HepG2 (cell line): ENCODE measurements around the gene CADPS. TPM values are rescaled to one million over a fixed set of nuclear protein-coding genes. Genes with fewer than 3 reads are reported as not detected.

ENCODE experiments used
- ATAC-seq: fragments of 200-7000 bp; cut with Tn5 transposase; 3 replicates; pipeline ENCODE4 v1.9.1; 2020; ENCODE audit warnings: mild to moderate bottlenecking, moderate library complexity
- BruUV-seq: library from RNA; stranded (reverse); fragments of 400-500 nt; replicated peaks from 2 replicates; lab custom pipeline; 2021; lab: Mats Ljungman, UMichigan
- CTCF ChIA-PET: fragments of 300-600 bp; formaldehyde crosslinking; extraction: SDS; loops from one replicate; lab custom pipeline; 2021; ENCODE audit warnings: low total read pairs, inconsistent platforms, low intra/inter-chr PET ratio; lab: Yijun Ruan, JAX
- POLR2A ChIA-PET: fragments of 350-600 bp; sonication (Branson Sonifier 250); formaldehyde crosslinking; loops from one replicate; lab custom pipeline; 2020; ENCODE audit warnings: antibody characterized with exemption, inconsistent platforms; lab: Yijun Ruan, JAX
- DNase-seq: peaks from one replicate; pipeline ENCODE4 v3.0.0-alpha.2; 2015; ENCODE audit warnings: low spot score
- FAIRE-seq: peaks from 3 replicates; lab custom pipeline; 2011; peaks lifted over from hg19 to GRCh38; lab: Jason Lieb, UNC
- H2AFZ ChIP-seq: one replicate; pipeline ENCODE4 v1.6.1; 2011; ENCODE audit warnings: low read length, inconsistent platforms
- H3K27ac ChIP-seq: fragments of 300-600 bp; 3 replicates; pipeline ENCODE4 v1.8.0; 2011; ENCODE audit warnings: mixed run types, mild to moderate bottlenecking, mixed read lengths, low read length, inconsistent platforms; ENCODE audit not compliant: insufficient read depth; ENCODE audit errors: extremely low read length
- H3K27me3 ChIP-seq, 2 experiments: fragments of 200-600 bp in 1 of 2; 2 replicates in 1 of 2; 3 replicates in 1 of 2; pipeline versions ENCODE4 v1.6.0 to v1.8.0; 2011; ENCODE audit warnings: low read length in 2 of 2, mild to moderate bottlenecking in 2 of 2, moderate library complexity in 2 of 2, inconsistent platforms in 1 of 2; ENCODE audit not compliant: insufficient read depth in 2 of 2, control insufficient read depth in 1 of 2
- H3K36me3 ChIP-seq, 2 experiments: fragments of 200-600 bp in 1 of 2; replicated peaks in 1 of 2; 2 replicates in 1 of 2; 3 replicates in 1 of 2; pipeline versions ENCODE4 v1.5.1 to v1.8.0; 2011; ENCODE audit warnings: low read length in 2 of 2, inconsistent platforms in 1 of 2; ENCODE audit not compliant: insufficient read depth in 2 of 2, control insufficient read depth in 1 of 2
- H3K4me1 ChIP-seq: 2 replicates; pipeline ENCODE4 v1.5.1; 2012; ENCODE audit warnings: low read length, inconsistent platforms; ENCODE audit not compliant: insufficient read depth
- H3K4me2 ChIP-seq: 2 replicates; pipeline ENCODE4 v1.6.0; 2011; ENCODE audit warnings: low read depth, low read length, inconsistent platforms
- H3K4me3 ChIP-seq, 3 experiments: fragments of 200-600 bp in 1 of 3; sonication (generic), shearing (Covaris generic) in 1 of 3; replicated peaks in 1 of 3; 2 replicates each; pipeline ENCODE4 v1.5.1; 2011 to 2016; ENCODE audit warnings: low read length in 3 of 3, inconsistent platforms in 2 of 3, low read depth in 2 of 3, mild to moderate bottlenecking in 2 of 3, control low read depth in 1 of 3, mixed read lengths in 1 of 3; ENCODE audit not compliant: insufficient read depth in 1 of 3
- H3K79me2 ChIP-seq: one replicate; pipeline ENCODE4 v1.6.1; 2011; ENCODE audit warnings: low read length, inconsistent platforms; ENCODE audit not compliant: insufficient read depth
- H3K9ac ChIP-seq: 2 replicates; pipeline ENCODE4 v1.6.0; 2011; ENCODE audit warnings: mild to moderate bottlenecking, low read depth, low read length, inconsistent platforms; ENCODE audit not compliant: insufficient read depth
- H3K9me3 ChIP-seq: 2 replicates; pipeline ENCODE4 v1.5.1; 2012; ENCODE audit warnings: mild to moderate bottlenecking, low read length
- H4K20me1 ChIP-seq: 2 replicates; pipeline ENCODE4 v1.6.0; 2011; ENCODE audit warnings: inconsistent platforms, mild to moderate bottlenecking, low read length, moderate library complexity; ENCODE audit not compliant: insufficient read depth
- NFKBIZ ChIP-seq: IDR thresholded peaks from 2 replicates; pipeline ENCODE4 v1.6.1; 2018; ENCODE audit warnings: missing genetic modification reagents, missing compliant biosample characterization
- PHF5A ChIP-seq: IDR thresholded peaks from one replicate; pipeline ENCODE4 v1.6.1; 2018; ENCODE audit warnings: low read depth, missing genetic modification reagents; ENCODE audit not compliant: unreplicated experiment
- RNF2 ChIP-seq: fragments of 450-650 bp; conservative IDR thresholded peaks from 2 replicates; pipeline ENCODE4 v1.6.1; 2016; ENCODE audit warnings: low read depth
- ZBTB10 ChIP-seq: sonication (generic); formaldehyde crosslinking; IDR thresholded peaks from 2 replicates; pipeline ENCODE4 v1.4.0; 2020; ENCODE audit warnings: missing genetic modification reagents, borderline replicate concordance
- ZGPAT ChIP-seq: IDR thresholded peaks from 2 replicates; pipeline ENCODE4 v1.6.1; 2016; ENCODE audit warnings: mild to moderate bottlenecking
- ZNF136 ChIP-seq: sonication (generic); formaldehyde crosslinking; IDR thresholded peaks from 2 replicates; pipeline ENCODE4 v1.8.1; 2022; ENCODE audit warnings: low read depth, mild to moderate bottlenecking, moderate library complexity, missing genetic modification reagents
- ZNF138 ChIP-seq: sonication (generic); formaldehyde crosslinking; IDR thresholded peaks from 2 replicates; pipeline ENCODE4 v1.5.0; 2020; ENCODE audit warnings: mild to moderate bottlenecking, low read depth, missing genetic modification reagents
- ZNF407 ChIP-seq: sonication (generic); formaldehyde crosslinking; IDR thresholded peaks from one replicate; pipeline ENCODE4 v1.5.1; 2020; ENCODE audit warnings: mild to moderate bottlenecking, missing genetic modification reagents; ENCODE audit errors: not compliant biosample characterization
- WGBS: methylation state at CpG from one replicate; pipeline ENCODE4 v1.1.6; 2017; ENCODE audit warnings: low lambda C conversion rate; 5-methylcytosine and 5-hydroxymethylcytosine counted together
- in situ Hi-C: cut with HindIII; loops from 2 replicates; pipeline ENCODE4 v1.10.0; 2017; ENCODE audit warnings: low pct_unique_long_range_greater_than_20kb; ENCODE audit not compliant: extremely low pct_ligation_motif_present
- intact Hi-C: fragments of 100-400 bp; cut with micrococcal nuclease; formaldehyde crosslinking; loops from one replicate; pipeline ENCODE4 v1.10.0; 2022; ENCODE audit not compliant: unreplicated experiment
- polyA plus RNA-seq, 8 experiments: library from polyadenylated mRNA; depleted of rRNA in 3 of 8; stranded (reverse) in 7 of 8; unstranded in 1 of 8; fragments of >200 nt; fragmentation: Illumina TruSeq in 4 of 8; extraction: Trizol in 4 of 8; gene quantifications; 2 replicates each; pipeline versions ENCODE4 v1.2.1 to v1.2.3, GENCODE V29; 2011 to 2016; ENCODE audit warnings: low read depth in 4 of 8, missing spikeins in 1 of 8, mixed read lengths in 1 of 8; ENCODE audit not compliant: insufficient read depth in 1 of 8
- total RNA-seq, 5 experiments: library from RNA; depleted of rRNA; stranded (reverse); fragments of >200 nt; fragmentation: Illumina TruSeq; extraction: Trizol; gene quantifications; 2 replicates each; pipeline ENCODE4 v1.2.3, GENCODE V29; 2016; ENCODE audit warnings: low read depth in 1 of 5

CADPS gene
- total and polyA plus RNA-seq, 2 of the 13 experiments (the other 11 are each of a cell fraction or from before 2014, with no cell fraction given), result not detected

GRCh38 chr3:62758296-62759066 is 116.7 kb downstream of the CADPS start:
- H4K20me1 ChIP-seq, result no peaks in the 10 kb centered on the region
- no peaks in the 10 kb centered on the region for H3K36me3 ChIP-seq
- no peaks in the 10 kb centered on the region for H3K9me3 ChIP-seq
- no TSS peak for BruUV-seq
- H3K27ac ChIP-seq, result no peak overlapping the region
- 0% methylated on average over 3 of the region's 3 CpGs for WGBS
- no peak overlapping the region for H3K4me3 ChIP-seq
- no peak for ATAC-seq
- H3K4me2 ChIP-seq, result no peak overlapping the region
- FAIRE-seq, result no peak
- intact Hi-C loops (no loop called here), in situ Hi-C loops (no loop called here)
- no peak overlapping the region for H3K9ac ChIP-seq
- no peak overlapping the region for H2AFZ ChIP-seq
- POLR2A ChIA-PET, result no interaction called here
- no peak for DNase-seq
- H3K27me3 ChIP-seq, result no peaks in the 10 kb centered on the region; a peak in 1 of 5 replicates
- no peaks in the 10 kb centered on the region for H3K4me1 ChIP-seq
- CTCF ChIA-PET, result no interaction called here
- no peaks in the 10 kb centered on the region for H3K79me2 ChIP-seq
- TF ChIP-seq PHF5A (no peak), NFKBIZ (no peak), RNF2 (no peak), ZNF407 (CRISPR knock-in tag) (no peak), ZNF138 (CRISPR knock-in tag) (no peak), ZBTB10 (no peak), ZNF136 (CRISPR knock-in tag) (no peak), ZGPAT (no peak)
